Stimulated activated CD4-positive, alpha-beta T cell treated with anti-CD3 and anti-CD28 coated beads, TNF-alpha, amount 100 ng/mL, for 1 hour (primary cell): Measurements from ENCODE around the gene NADSYN1.

Source experiments
- DNase-seq, 3 donors: peaks; one replicate each; pipeline ENCODE4 v3.0.0-alpha.2; 2020; ENCODE audit warnings: low read depth in 3 of 3, low spot score in 1 of 3

Gene NADSYN1

DNA sequence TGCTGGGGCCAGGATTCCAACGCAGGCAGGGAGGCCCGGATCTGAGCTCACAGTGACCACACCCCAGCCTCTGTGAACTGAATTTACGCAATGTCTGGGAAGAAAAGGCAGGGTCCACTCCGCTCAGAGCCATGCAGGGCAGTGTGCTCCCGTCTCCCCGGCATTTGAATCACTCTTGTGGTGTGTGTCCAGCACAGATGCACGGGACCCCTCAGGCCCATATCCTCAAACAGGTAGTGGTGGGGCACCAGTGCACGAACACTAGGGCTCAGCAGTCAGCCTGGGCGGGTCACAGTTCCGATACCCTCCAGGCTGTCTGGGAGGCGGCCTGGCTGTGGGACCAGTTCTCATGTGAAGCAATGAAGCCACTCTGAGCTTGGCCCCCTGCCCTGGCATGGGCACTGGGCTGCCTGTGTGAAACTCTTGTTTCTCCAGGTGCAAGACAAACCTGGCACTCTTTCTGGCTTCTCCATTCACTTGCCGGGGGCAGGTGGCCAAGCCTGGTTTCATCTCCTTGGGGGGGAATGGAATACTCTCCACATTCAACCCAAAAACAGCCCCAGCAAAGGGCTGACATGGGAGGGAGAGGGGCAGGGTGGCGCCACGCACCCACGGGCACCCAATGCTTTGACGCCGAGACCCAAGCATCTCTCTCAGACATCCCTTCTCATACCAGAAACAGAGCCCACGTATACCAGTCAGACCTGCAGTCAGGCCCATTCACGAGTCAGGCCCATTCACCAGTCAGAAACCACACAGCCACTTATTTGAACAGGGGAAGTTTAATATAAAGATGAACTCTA, 19.2 kb upstream of the NADSYN1 start:
- DNase-seq, result no peak

DNA sequence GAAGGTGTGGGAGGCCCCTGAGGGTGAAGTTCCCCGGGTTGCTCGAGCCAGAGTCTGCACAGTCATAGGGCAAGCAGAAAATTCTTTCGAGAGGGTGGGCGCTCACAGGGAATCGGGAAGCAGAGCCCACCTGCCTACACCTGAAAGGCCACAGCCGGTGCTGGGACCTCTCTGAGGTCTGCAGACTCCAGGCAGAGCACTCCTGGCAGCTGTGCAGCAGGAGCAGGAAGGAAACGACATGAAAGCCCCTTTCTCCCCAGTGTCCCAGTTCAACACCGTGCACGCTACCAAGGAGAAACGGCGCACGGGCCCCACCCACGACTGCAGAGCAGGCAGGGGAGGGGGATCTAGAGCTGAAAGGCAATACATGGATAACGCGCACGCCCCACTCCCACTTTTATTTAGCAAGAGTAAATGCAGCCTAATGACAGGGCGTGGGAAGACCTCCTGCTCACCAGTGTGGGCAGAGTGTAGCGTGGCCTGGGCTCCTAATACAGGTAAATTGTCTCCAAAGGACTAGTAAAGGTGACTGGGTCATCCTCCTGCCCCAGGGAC, 18.4 kb upstream of the NADSYN1 start:
- DNase-seq, result no peak

- no peak for DNase-seq
Observed at GRCh38 chr11:71435278-71435951, 17.6 kb upstream of the NADSYN1 start.

DNA sequence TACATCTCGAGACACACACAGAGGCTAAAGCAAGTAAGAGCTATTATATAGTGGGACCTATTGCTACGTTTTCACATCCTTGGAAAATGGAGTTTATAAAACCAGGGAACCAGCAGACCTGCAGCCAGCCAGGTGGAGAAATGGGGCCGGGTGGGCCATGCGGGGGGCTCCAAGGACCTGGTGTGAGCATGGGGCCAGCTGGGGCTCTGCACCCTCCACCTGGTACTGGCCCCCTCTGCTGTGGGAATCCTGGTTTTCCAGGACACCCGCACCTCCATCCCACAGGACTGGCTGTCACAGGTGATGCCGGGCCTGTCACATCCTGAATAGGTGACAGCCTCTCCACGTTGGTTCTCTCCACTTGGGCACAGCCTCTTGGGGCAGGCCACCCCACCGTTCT, 16.1 kb upstream of the NADSYN1 start:
- no peak for DNase-seq

GRCh38 chr11:71437399-71437798, 15.6 kb upstream of the NADSYN1 start:
- DNase-seq, result no peak

DNA sequence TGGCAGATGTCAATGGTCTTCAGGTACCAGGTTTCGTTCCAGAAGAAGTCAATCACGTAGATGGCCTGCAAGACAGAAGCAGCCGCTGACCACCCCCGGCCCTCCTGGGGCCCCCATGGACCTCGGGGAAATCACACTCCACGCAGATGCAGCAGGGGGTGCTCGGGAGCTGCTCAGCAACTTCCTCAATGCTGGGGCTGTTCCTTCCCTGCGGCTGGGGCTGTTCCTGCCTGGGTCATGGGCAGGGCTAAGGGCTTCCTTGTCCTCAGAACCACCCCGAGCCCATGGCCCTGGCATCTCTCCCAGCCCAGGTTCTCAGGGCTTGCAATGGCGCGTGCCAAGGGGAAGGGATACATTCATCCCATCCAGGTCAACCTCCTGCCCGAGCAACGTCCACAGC, 15.1 kb upstream of the NADSYN1 start:
- DNase-seq, result no peak

- no peak for DNase-seq
Observed at GRCh38 chr11:71438650-71439049, 14.4 kb upstream of the NADSYN1 start.

GRCh38 chr11:71440021-71440755, 12.8 kb upstream of the NADSYN1 start:
- DNase-seq, result no peak

DNA sequence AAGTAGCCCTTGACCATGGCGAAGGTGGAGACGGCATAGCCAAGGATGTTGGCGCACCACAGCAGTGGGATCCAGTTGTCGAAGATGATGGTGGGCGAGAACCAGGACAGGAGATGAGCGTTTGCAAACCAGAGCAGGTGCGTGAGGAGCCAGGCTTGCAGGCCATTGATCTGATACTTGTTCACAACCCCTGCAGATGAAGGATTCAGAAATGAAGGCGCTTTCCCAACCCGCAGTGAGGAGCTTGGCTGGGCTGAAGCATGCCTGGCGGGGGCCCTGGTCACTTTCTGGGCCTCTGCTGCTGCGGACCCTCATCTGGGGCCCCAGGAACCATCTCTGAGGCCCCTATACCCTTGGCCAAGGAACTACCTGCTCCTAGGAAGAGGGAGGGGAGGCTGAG, 11.8 kb upstream of the NADSYN1 start:
- DNase-seq, result no peak

DNA sequence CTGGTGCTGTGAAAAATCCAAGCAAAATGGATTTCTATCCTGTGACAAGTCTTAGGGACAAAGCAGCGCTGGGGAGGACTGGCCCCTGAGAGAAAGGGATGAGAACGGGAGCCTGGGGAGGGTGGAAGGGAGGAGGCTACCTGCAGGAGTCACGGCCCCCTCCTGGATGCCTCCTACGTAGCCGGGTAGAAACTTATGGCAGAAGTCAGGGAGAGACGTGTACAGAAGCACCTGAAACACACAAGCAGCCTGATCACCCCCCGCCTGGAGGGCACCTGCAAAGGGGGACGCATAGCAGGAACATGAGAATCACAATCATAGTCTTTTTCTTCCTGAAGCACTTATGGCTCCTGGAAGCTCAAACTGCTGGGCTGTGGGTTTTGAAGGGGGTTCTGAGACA, 10.9 kb upstream of the NADSYN1 start:
- DNase-seq, result no peak

DNA sequence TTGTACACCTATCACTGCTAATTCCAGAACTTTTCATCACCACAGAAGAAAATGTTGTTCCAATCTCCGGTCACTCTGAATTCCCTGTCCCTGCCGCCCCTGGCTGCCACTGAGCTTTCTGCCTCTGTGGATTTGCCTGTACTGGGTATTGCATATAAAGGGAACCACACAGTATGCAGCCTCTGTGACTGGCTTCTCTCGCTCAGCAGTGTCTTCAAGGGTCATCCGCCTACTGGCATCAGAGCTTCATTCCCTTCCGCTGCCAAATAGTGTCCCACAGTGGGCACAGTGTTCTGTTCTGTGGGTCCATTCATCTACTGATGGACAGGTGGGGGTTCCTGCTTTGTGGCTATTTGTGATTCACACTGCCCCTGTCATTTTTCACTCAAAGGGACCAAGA, 10.1 kb upstream of the NADSYN1 start:
- DNase-seq, result no peak

- DNase-seq, result no peak
Observed at GRCh38 chr11:71443736-71444445, 9.1 kb upstream of the NADSYN1 start.

- no peak for DNase-seq
Observed at GRCh38 chr11:71444811-71445210, 8.2 kb upstream of the NADSYN1 start.

DNA sequence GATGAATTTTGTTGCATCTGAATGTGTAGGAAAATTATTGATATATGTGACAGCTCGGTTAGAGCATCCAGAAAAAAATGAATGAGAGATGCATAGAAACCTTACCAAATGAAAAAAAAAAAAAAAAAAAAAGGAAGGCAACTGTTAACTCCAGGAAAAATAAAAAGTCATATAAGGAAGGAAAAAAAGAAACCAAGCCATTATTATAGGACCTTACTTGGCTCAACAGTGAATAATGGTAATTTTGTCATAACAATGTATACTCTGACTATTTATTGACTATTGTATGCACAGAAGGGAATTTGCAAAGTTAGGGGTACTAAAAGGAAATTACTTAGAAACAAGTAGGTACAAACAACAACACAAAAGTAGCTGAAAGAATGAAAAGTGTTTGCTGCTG, 6.9 kb upstream of the NADSYN1 start:
- no peak for DNase-seq

GRCh38 chr11:71446942-71447688, 5.9 kb upstream of the NADSYN1 start:
- no peak for DNase-seq

DNA sequence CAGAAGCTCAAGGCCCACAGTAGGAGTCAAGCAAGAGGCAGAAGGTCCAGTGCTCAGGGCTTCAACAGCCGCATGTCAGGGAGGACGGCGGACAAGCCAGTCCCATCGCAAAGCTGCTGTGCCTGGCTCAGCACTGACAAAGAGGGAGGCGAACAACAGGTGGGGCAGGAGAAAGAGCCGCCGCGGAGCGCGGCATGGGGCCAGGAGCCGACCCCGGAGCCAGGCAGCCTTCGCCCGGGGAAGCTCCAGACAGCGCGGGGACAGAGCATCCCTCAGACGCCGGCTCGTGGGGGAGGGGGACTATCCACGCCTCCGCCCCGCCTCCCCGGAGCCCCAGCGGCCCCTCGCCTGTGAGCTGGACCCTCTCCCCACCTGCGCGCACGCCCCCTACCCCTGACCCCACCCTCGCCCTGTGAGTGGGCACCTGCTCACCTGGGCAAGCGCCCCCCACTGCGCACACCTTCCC, 5.2 kb upstream of the NADSYN1 start:
- DNase-seq, result peak in 1 of 3 donors; percentile 22

GRCh38 chr11:71448257-71449171, 4.5 kb upstream of the NADSYN1 start, which contains the start of gene DHCR7:
Gene DHCR7 (minus strand): TSS chr11:71448393. CDS start chr11:71444952, 3,441 bp downstream.
- peak; percentile 72 to 85 (median 82) for DNase-seq

DNA sequence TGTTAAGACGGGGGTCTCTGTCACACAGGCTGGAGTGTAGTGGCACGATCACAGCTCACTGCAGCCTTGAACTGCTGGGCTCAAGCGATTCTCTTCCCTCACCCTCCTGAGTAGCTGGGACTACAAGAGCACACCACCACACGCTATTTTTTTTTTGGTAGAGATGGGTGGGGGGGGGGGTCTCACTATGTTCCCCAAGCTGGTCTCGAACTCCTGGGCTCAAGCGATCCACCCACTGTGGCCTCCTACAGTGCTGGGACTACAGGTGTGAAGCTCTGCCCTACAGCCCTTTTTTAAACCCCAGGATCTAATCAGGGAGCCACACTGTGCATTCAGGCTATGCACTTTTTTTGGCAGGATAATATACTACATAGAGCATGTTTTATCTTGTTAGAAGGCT, 3.4 kb upstream of the NADSYN1 start:
- DNase-seq, result no peak

- no peak for DNase-seq
Observed at GRCh38 chr11:71450507-71450906, 2.5 kb upstream of the NADSYN1 start.
